Common myeloid progenitor, CD34-positive (primary cell): Measurements from ENCODE around the gene RNF11.

Experiments used
- CTCF ChIA-PET: fragments of 350-600 bp; sonication (Branson Sonifier 250); formaldehyde crosslinking; loops from one replicate; lab custom pipeline; 2021; ENCODE audit warnings: antibody characterized with exemption; lab: Charles Lee
- POLR2A ChIA-PET: fragments of 350-600 bp; sonication (Branson Sonifier 250); formaldehyde crosslinking; loops from one replicate; lab custom pipeline; 2021; ENCODE audit warnings: antibody characterized with exemption; lab: Charles Lee
- DNase-seq, 3 donors: peaks; one replicate each; pipeline versions ENCODE4 v3.0.0 to v3.0.0-alpha.2; 2013
- H3K27ac ChIP-seq, 2 experiments: 1 replicate in 1 of 2; 2 replicates in 1 of 2; pipeline ENCODE4 v1.7.0; 2013; ENCODE audit warnings: inconsistent platforms in 2 of 2, low read length in 2 of 2, mild to moderate bottlenecking in 2 of 2, low read depth in 1 of 2, moderate library complexity in 1 of 2; ENCODE audit not compliant: severe bottlenecking in 2 of 2, insufficient read depth in 1 of 2, poor library complexity in 1 of 2
- H3K27me3 ChIP-seq, 5 experiments: replicated peaks in 2 of 5; 1 replicate in 3 of 5; 2 replicates in 2 of 5; pipeline versions ENCODE4 v1.6.1 to v1.7.0; 2013; ENCODE audit warnings: low read length in 4 of 5, mild to moderate bottlenecking in 2 of 5, moderate library complexity in 2 of 5, inconsistent platforms in 1 of 5; ENCODE audit not compliant: insufficient read depth in 5 of 5, control insufficient read depth in 4 of 5
- H3K36me3 ChIP-seq, 4 experiments: 1 replicate in 2 of 4; 2 replicates in 2 of 4; pipeline versions ENCODE4 v1.6.1 to v1.7.0; 2013; ENCODE audit warnings: low read length in 3 of 4, control low read depth in 1 of 4, mild to moderate bottlenecking in 1 of 4; ENCODE audit not compliant: control insufficient read depth in 4 of 4, insufficient read depth in 4 of 4
- H3K4me1 ChIP-seq, 4 experiments: 1 replicate in 3 of 4; 2 replicates in 1 of 4; pipeline versions ENCODE4 v1.6.1 to v1.7.1; 2013; ENCODE audit warnings: low read length in 3 of 4, mild to moderate bottlenecking in 3 of 4, control low read depth in 1 of 4, inconsistent platforms in 1 of 4, moderate library complexity in 1 of 4; ENCODE audit not compliant: control insufficient read depth in 4 of 4, insufficient read depth in 4 of 4; ENCODE audit errors: control extremely low read depth in 1 of 4
- H3K4me3 ChIP-seq, 7 experiments: 1 replicate in 4 of 7; 2 replicates in 3 of 7; pipeline versions ENCODE4 v1.5.1 to v1.7.0; 2013; ENCODE audit warnings: mild to moderate bottlenecking in 7 of 7, low read length in 6 of 7, moderate library complexity in 6 of 7, inconsistent platforms in 2 of 7, low read depth in 2 of 7, control low read depth in 1 of 7; ENCODE audit not compliant: insufficient read depth in 4 of 7, control insufficient read depth in 1 of 7; ENCODE audit errors: extremely low read depth in 1 of 7
- H3K9me3 ChIP-seq, 5 experiments: 1 replicate in 4 of 5; 2 replicates in 1 of 5; pipeline versions ENCODE4 v1.6.1 to v1.7.1; 2013; ENCODE audit warnings: low read length in 4 of 5, mild to moderate bottlenecking in 2 of 5, inconsistent platforms in 1 of 5, low read depth in 1 of 5, moderate library complexity in 1 of 5; ENCODE audit not compliant: control insufficient read depth in 4 of 5, insufficient read depth in 2 of 5; ENCODE audit errors: control extremely low read depth in 1 of 5
- WGBS: methylation state at CpG from one replicate; pipeline ENCODE4 v1.1.5; 2013; ENCODE audit not compliant: insufficient coverage; 5-methylcytosine and 5-hydroxymethylcytosine counted together

Gene RNF11

GRCh38 chr1:51316113-51316845, 80.2 kb downstream of the RNF11 start:
- Histone ChIP-seq H3K36me3 (no peaks in the 10 kb centered on the region), H3K4me3 (no peak overlapping the region), H3K27me3 (no peaks in the 10 kb centered on the region), H3K4me1 (peaks cover 2 to 49% (median 46%) of the 10 kb centered on the region in 4 experiments), H3K27ac (no peak overlapping the region), H3K9me3 (no peaks in the 10 kb centered on the region)
- DNase-seq: no peak
- CTCF ChIA-PET: interaction anchor here (1.6 to 1.8 kb wide), 2 partner anchors 10 to 11 kb away, joined by 4 to 6 read pairs; no protein-coding TSS in a partner anchor
- 98% methylated on average over 9 of the region's 9 CpGs for WGBS
- POLR2A ChIA-PET: no interaction called here

DNA sequence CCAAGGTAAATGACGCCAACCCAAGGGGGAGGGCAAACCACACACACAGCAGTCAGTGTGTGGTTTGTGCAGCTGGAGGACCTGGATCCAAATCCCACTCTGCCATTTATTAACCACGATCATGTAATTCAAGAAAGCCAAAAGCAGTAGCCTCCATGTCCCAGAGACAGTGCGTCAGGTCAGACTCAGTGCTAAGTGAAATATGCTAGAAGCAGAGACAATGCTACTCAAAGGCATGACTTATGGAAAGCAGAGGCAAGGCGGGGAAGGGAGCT, 80.7 kb downstream of the RNF11 start:
- peak in 2 of 3 donors; percentile 47 to 55 for DNase-seq
- Histone ChIP-seq H3K36me3 (no peaks in the 10 kb centered on the region), H3K4me1 (peaks cover 2 to 45% (median 43%) of the 10 kb centered on the region in 4 experiments), H3K27ac (no peak overlapping the region), H3K4me3 (no peak overlapping the region), H3K9me3 (no peaks in the 10 kb centered on the region), H3K27me3 (no peaks in the 10 kb centered on the region)
- ChIA-PET POLR2A (no interaction called here), CTCF (interaction anchor here (1.6 to 1.8 kb wide), 2 partner anchors 10 to 11 kb away, joined by 4 to 6 read pairs; no protein-coding TSS in a partner anchor)
- 63% methylated on average over 3 of the region's 4 CpGs for WGBS

- Histone ChIP-seq H3K27ac (no peak overlapping the region), H3K27me3 (no peaks in the 10 kb centered on the region), H3K4me1 (peaks cover 2 to 44% (median 41%) of the 10 kb centered on the region in 4 experiments), H3K36me3 (no peaks in the 10 kb centered on the region), H3K4me3 (no peak overlapping the region), H3K9me3 (no peaks in the 10 kb centered on the region)
- ChIA-PET POLR2A (no interaction called here), CTCF (interaction anchor here (1.3 to 1.8 kb wide), 2 partner anchors 12 to 17 kb away, joined by 3 to 6 read pairs; no protein-coding TSS in a partner anchor)
- 97% methylated on average over 7 of the region's 7 CpGs for WGBS
- DNase-seq: no peak
Observed at GRCh38 chr1:51317798-51318197, 81.7 kb downstream of the RNF11 start.

GRCh38 chr1:51320967-51321923, 85.2 kb downstream of the RNF11 start:
- H3K27ac ChIP-seq: no peak overlapping the region
- H3K27me3 ChIP-seq: no peaks in the 10 kb centered on the region
- H3K4me1 ChIP-seq: peaks cover 0 to 9% (median 8%) of the 10 kb centered on the region in 4 experiments
- 100% methylated on average over 4 of the region's 11 CpGs for WGBS
- no peaks in the 10 kb centered on the region for H3K9me3 ChIP-seq
- H3K4me3 ChIP-seq: no peak overlapping the region
- H3K36me3 ChIP-seq: no peaks in the 10 kb centered on the region
- CTCF ChIA-PET: interaction anchor here (1.2 to 1.5 kb wide), 3 partner anchors 9 to 19 kb away, joined by 3 to 7 read pairs (median 3); no protein-coding TSS in a partner anchor
- POLR2A ChIA-PET: interaction anchor here (0.7 kb wide), 1 partner anchor 248 kb away, joined by 3 read pairs; no protein-coding TSS in a partner anchor
- DNase-seq: no peak

DNA sequence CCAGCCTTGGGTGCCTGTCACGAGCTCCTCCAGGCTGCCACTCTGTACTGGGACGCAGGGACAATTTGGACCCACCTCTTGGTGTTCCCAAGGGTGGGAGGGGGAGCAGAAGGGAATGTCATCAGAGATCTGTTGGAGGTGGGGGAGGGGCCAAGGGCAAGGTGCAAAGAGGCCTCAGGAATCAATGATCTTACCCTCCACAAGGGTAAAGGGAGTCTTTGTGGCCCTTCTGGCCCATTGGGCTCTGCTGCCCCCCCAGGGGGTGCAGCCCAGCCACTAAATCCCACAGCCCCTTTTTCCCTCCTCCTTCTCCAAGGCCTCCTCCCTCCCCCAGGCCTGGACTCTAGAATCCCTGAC, 85.8 kb downstream of the RNF11 start:
- H3K36me3 ChIP-seq: no peaks in the 10 kb centered on the region
- H3K4me3 ChIP-seq: no peak overlapping the region
- no peak for DNase-seq
- CTCF ChIA-PET: interaction anchor here (1.2 to 1.5 kb wide), 2 partner anchors 9 to 16 kb away, joined by 3 to 7 read pairs; no protein-coding TSS in a partner anchor
- H3K9me3 ChIP-seq: no peaks in the 10 kb centered on the region
- WGBS: 100% methylated on average over 2 of the region's 2 CpGs
- POLR2A ChIA-PET: no interaction called here
- no peak overlapping the region for H3K27ac ChIP-seq
- H3K27me3 ChIP-seq: no peaks in the 10 kb centered on the region
- peaks cover 0 to 3% (median 2%) of the 10 kb centered on the region in 4 experiments for H3K4me1 ChIP-seq

- Histone ChIP-seq H3K36me3 (no peaks in the 10 kb centered on the region), H3K4me1 (no peaks in the 10 kb centered on the region), H3K27ac (no peak overlapping the region), H3K4me3 (no peak overlapping the region), H3K27me3 (no peaks in the 10 kb centered on the region), H3K9me3 (no peaks in the 10 kb centered on the region)
- WGBS: 100% methylated on average over 3 of the region's 4 CpGs
- DNase-seq: no peak
- ChIA-PET POLR2A (no interaction called here), CTCF (interaction anchor here (1.2 kb wide), 1 partner anchor 17 kb away, joined by 3 read pairs; no protein-coding TSS in a partner anchor)
Observed at GRCh38 chr1:51322417-51323101, 86.5 kb downstream of the RNF11 start.
